ENCODE measurements around the gene KRT9. TPM values are rescaled to one million over a fixed set of nuclear protein-coding genes. Genes with fewer than 3 reads are reported as not detected.
A peak's percentile ranks its signal among the peaks of the same experiment; 100 is the strongest.
"Not testable (repeated sequence)": the region's sequence is repeated elsewhere in the genome, so short reads cannot be mapped to it uniquely, and the experiment has no call there.

The KRT9 gene
- total RNA-seq, 4 donors from 2014 or later, result not detected

- no peak for TF ChIP-seq CTCF (IDR thresholded peaks at IDR 0.05)
- no peak for ATAC-seq (ENCODE audit: low FRiP score)
- no peak for DNase-seq (ENCODE audit: low spot score)
Observed at GRCh38 chr17:41583137-41584127, 11.6 kb upstream of the KRT9 start.

GRCh38 chr17:41582061-41582968 lies 10.5 kb upstream of the KRT9 start:
- DNase-seq (ENCODE audit: low spot score); ATAC-seq (ENCODE audit: low FRiP score): not testable (repeated sequence)

- ATAC-seq (ENCODE audit: low FRiP score), result no peak
- no peak for TF ChIP-seq CTCF (IDR thresholded peaks at IDR 0.05)
- no peak for DNase-seq (ENCODE audit: low spot score)
Observed at GRCh38 chr17:41581366-41582060, 9.7 kb upstream of the KRT9 start.

- no peak for DNase-seq (ENCODE audit: low spot score)
- ATAC-seq (ENCODE audit: low FRiP score), result no peak
- no peak for TF ChIP-seq CTCF (IDR thresholded peaks at IDR 0.05)
Observed at GRCh38 chr17:41580687-41581365, 9.0 kb upstream of the KRT9 start.

GRCh38 chr17:41580244-41580575 lies 8.4 kb upstream of the KRT9 start:
- DNase-seq (ENCODE audit: low spot score), result no peak
- ATAC-seq (ENCODE audit: low FRiP score), result no peak
- TF ChIP-seq CTCF (IDR thresholded peaks at IDR 0.05), result no peak

- peak; percentile 72 for DNase-seq (ENCODE audit: low spot score)
- ATAC-seq (ENCODE audit: low FRiP score), result peak; percentile 72
- TF ChIP-seq CTCF (IDR thresholded peaks at IDR 0.05), result peak in 1 of 3 donors; percentile 44
Observed at GRCh38 chr17:41579484-41580243, 7.8 kb upstream of the KRT9 start.
